Measurements from ENCODE around the gene MIF. TPM values are rescaled to one million over a fixed set of nuclear protein-coding genes. Genes with fewer than 3 reads are reported as not detected.
A peak's percentile ranks its signal among the peaks of the same experiment; 100 is the strongest.

Gene MIF
- total RNA-seq, 1 donor from 2014 or later, result 1,073 TPM

- TF ChIP-seq, protein P1, sequence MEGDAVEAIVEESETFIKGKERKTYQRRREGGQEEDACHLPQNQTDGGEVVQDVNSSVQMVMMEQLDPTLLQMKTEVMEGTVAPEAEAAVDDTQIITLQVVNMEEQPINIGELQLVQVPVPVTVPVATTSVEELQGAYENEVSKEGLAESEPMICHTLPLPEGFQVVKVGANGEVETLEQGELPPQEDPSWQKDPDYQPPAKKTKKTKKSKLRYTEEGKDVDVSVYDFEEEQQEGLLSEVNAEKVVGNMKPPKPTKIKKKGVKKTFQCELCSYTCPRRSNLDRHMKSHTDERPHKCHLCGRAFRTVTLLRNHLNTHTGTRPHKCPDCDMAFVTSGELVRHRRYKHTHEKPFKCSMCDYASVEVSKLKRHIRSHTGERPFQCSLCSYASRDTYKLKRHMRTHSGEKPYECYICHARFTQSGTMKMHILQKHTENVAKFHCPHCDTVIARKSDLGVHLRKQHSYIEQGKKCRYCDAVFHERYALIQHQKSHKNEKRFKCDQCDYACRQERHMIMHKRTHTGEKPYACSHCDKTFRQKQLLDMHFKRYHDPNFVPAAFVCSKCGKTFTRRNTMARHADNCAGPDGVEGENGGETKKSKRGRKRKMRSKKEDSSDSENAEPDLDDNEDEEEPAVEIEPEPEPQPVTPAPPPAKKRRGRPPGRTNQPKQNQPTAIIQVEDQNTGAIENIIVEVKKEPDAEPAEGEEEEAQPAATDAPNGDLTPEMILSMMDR (conservative IDR thresholded peaks at IDR 0.05; ENCODE audit: low read depth, low read length), result no peak
- H3K4me3 ChIP-seq (ENCODE audit: low read depth, low read length), result no peak overlapping the region
- DNase-seq (ENCODE audit: low read depth), result no peak
These were observed 11.8 kb upstream of the MIF start for GRCh38 chr22:23882370-23882769.

DNA sequence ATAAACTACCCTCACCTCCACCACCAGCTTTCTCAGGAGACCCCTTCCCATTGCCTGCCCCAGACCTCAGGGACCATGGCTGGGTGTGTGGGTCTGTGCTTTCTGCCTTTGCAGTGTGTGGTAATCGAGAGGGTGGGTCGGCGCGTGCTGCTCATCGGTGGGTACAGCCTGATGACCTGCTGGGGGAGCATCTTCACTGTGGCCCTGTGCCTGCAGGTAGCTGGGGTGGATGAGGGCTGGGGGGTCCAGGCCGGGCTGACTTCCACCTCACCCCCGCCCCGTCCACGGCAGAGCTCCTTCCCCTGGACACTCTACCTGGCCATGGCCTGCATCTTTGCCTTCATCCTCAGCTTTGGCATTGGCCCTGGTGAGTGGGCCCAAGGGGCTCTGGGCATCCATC lies 10.5 kb upstream of the MIF start:
- DNase-seq (ENCODE audit: low read depth), result no peak
- TF ChIP-seq, protein P1 (conservative IDR thresholded peaks at IDR 0.05; ENCODE audit: low read depth, low read length), result no peak
- no peak overlapping the region for H3K4me3 ChIP-seq (ENCODE audit: low read depth, low read length)

GRCh38 chr22:23884140-23884539 lies 10.0 kb upstream of the MIF start:
- TF ChIP-seq, protein P1 (conservative IDR thresholded peaks at IDR 0.05; ENCODE audit: low read depth, low read length), result no peak
- DNase-seq (ENCODE audit: low read depth), result no peak
- H3K4me3 ChIP-seq (ENCODE audit: low read depth, low read length), result no peak overlapping the region

DNA sequence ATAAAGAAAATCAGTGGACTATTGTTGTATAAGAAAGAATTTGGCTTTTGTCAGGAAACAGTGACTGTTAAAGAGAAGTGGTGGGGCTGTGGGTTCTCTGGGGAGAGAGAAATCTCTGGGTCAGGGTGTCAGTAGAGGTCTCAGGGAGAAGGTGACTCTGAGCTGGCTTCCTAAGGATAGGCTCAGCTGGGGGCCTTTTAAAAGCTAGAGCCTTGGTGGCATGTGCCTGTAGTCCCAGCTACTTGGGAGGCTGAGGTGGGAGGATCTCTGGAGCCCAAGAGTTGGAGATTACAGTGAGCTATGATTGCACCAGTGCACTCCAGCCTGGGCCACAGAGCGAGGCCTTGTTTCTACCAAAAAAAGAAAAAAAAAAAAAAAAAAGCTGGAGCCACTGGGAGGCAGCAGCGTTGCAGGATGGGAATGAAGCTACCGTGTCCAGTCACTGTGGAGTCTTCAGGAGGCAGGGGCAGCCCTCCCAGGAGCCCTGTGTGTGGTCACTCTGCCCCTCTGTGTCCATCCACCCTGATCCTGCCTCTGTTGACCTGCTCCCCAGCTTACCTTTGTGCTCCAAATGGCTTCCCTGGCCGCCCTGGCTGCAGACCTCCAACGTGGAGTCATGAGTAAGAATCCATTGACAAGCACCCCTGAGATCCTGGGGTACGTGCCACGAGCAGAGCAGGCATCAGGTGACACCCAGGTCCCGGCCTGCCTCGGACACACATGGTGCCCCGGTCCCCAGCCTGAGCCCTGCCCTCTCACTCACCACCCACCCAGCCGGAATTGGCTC lies 5.4 kb upstream of the MIF start:
- TF ChIP-seq, protein P1 (conservative IDR thresholded peaks at IDR 0.05; ENCODE audit: low read depth, low read length), result peak; percentile 34
- H3K4me3 ChIP-seq (ENCODE audit: low read depth, low read length), result no peak overlapping the region
- no peak for DNase-seq (ENCODE audit: low read depth)

GRCh38 chr22:23889620-23890019 lies 4.6 kb upstream of the MIF start:
- no peak overlapping the region for H3K4me3 ChIP-seq (ENCODE audit: low read depth, low read length)
- no peak for DNase-seq (ENCODE audit: low read depth)
- TF ChIP-seq, protein P1 (conservative IDR thresholded peaks at IDR 0.05; ENCODE audit: low read depth, low read length), result no peak

DNA sequence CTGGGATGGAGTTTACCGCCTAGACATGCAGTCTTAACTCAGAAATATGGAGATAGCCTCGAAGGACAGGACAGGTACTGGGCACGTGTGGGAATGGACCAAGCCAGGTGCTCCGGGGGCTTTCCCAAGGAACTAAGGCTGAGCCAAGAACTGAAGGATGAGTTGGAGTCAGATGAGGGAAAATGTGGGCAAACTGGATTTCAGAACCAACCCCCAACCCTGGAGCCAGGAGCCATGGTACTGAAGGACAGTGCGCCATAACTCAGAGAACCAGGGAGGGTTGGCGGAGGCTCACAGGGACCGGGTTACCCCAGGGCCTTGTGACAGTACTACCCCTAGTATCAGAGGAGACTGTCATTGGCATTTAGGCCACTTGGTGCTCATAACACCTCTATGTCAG lies 2.5 kb upstream of the MIF start:
- TF ChIP-seq, protein P1 (conservative IDR thresholded peaks at IDR 0.05; ENCODE audit: low read depth, low read length), result no peak
- no peak for DNase-seq (ENCODE audit: low read depth)
- H3K4me3 ChIP-seq (ENCODE audit: low read depth, low read length), result no peak overlapping the region

DNA sequence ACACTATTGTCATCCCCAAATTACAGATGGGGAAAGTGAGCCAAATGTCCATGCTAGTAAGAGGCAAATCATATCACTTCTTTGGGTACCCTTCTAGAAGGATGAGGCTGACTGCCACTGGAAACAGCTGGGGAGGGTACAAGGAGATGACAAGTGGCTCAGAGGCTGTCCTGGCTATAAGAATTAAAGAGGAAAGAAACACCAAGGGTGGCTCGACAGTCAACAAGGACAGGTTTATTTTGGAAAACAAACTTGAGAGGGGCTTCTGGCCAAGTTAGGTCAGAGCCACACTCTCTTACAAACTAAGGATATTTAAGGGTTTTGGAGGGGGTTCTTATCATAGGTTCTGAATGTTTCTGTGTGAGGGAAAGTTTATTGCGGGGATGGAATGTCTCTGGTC lies 2.1 kb upstream of the MIF start:
- no peak for DNase-seq (ENCODE audit: low read depth)
- H3K4me3 ChIP-seq (ENCODE audit: low read depth, low read length), result no peak overlapping the region
- TF ChIP-seq, protein P1 (conservative IDR thresholded peaks at IDR 0.05; ENCODE audit: low read depth, low read length), result no peak
